ENCODE data around the gene DUOX1.

The DUOX1 gene

GRCh38 chr15:45144775-45145174 is 15.0 kb downstream of the DUOX1 start:
- DNase-seq: no peak

- no peak for DNase-seq
Observed at GRCh38 chr15:45146405-45146804, 16.6 kb downstream of the DUOX1 start.

DNA sequence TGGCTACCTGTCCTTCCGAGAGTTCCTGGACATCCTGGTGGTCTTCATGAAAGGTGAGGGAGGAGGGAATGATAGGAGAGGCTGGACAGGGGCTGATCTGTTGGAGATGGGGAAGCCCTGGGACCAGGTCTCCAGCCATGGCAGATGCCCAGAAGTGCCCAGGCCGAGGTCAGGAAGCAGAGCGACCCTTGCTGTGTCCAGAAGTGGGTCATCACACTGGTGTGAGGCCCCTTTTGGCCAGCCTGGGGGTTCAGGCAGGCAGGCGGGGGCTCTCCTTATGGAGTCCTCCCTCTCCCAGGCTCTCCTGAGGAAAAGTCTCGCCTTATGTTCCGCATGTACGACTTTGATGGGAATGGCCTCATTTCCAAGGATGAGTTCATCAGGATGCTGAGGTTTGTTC is 17.8 kb downstream of the DUOX1 start:
- no peak for DNase-seq

DNA sequence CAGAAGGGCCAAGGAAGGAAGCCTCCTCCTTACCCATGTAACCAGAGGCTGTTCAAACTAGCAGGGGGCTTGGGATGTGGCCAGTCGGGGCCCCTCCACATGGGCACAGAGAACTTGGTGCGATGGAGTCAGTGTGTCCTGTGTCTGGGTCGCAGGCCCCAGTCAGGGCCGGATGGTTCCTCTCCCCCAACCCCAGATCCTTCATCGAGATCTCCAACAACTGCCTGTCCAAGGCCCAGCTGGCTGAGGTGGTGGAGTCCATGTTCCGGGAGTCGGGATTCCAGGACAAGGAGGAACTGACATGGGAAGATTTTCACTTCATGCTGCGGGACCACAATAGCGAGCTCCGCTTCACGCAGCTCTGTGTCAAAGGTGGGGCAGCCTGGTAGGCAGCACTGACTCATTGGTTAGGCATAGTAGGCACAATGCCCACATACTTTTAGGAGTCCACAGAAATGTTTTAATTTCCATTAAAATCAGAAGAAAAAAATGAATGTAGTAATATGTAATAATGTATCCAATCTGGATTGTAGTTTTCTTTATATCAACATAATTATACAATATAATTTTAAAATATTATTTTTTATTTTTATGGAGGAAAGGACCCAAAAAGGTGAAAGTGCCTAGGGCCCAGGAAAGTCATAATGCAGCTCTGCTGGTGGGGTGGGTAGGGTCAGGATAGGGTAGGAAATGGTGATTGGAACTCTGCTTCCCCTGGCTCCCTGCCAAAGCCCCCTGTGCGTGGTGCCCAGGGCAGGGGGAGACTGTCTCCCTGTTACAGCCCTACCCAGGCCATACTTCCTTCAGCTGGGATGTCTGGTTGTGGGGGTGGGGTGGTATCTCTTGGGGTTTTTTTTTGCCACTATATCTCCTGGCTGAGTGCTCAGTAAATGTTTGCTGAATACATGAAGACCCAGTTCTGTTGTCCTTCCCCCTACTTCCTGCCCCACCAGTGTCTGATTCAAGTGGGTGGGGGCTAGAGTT is 18.6 kb downstream of the DUOX1 start:
- DNase-seq: no peak

GRCh38 chr15:45149060-45149459 is 19.3 kb downstream of the DUOX1 start:
- no peak for DNase-seq

DNA sequence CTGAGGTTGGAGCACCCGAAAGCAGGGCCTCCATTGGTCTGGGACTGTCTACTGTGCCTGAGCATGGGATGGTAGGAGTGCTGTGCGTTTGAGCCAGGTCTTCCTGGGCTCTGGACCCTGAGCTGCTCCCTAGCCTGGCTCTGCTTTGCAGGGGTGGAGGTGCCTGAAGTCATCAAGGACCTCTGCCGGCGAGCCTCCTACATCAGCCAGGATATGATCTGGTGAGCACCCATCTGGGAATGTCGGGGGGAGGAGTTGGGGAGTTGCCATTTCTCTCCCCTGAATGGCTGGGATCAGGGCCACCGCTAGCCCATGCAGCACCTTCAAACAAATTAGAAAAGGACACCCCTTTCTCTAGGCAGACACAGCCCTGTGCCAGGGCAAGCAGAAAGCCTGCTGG is 20.7 kb downstream of the DUOX1 start:
- no peak for DNase-seq

GRCh38 chr15:45150997-45151396 is 21.2 kb downstream of the DUOX1 start:
- no peak for DNase-seq

DNA sequence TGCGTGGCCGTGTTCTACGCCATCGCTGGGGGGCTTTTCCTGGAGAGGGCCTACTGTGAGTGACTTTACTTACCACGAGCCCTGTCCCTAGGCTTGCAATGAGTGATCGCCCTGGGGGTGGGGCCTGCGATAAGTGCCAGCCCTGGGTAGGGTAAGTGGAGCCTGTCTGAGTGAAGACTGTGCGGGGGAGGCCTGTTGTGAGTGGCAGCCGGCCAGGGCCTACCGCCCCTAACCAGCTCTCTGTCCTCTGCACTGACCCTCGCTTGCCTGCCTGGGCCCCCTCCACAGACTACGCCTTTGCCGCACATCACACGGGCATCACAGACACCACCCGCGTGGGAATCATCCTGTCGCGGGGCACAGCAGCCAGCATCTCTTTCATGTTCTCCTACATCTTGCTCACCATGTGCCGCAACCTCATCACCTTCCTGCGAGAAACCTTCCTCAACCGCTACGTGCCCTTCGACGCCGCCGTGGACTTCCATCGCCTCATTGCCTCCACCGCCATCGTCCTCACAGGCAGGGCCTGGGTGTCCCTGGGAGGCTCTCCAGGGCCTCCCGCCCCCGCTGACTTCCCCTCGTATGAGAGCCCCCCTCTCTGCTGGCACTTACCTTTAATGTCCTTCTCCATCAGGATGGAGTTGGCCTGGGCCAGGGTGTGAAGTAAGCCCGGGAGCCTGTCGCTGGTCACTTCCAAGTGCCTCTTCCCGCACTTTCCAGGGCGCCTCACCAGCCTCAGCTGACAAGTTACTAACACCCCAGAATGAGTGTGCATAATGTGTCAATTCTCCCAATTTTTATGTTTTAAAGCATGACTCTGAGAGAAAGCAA is 22.4 kb downstream of the DUOX1 start:
- no peak for DNase-seq

- DNase-seq: no peak
Observed at GRCh38 chr15:45155739-45156138, 25.9 kb downstream of the DUOX1 start.

GRCh38 chr15:45156744-45157455 is 27.1 kb downstream of the DUOX1 start:
- DNase-seq: no peak

- DNase-seq: no peak
Observed at GRCh38 chr15:45157974-45158373, 28.2 kb downstream of the DUOX1 start.

DNA sequence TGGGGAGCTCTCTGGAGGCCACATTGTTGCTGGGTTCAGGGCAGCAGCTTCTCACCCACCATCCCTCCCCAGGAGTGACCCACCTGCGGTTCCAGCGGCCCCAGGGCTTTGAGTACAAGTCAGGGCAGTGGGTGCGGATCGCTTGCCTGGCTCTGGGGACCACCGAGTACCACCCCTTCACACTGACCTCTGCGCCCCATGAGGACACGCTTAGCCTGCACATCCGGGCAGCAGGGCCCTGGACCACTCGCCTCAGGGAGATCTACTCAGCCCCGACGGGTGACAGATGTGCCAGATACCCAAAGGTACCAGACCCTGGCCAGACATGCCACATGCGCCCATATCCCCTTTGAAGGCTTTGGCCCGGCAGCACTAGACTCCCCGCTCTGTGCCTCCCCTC is 31.9 kb downstream of the DUOX1 start:
- DNase-seq: no peak

- DNase-seq: no peak
Observed at GRCh38 chr15:45162771-45163507, 33.1 kb downstream of the DUOX1 start.

DNA sequence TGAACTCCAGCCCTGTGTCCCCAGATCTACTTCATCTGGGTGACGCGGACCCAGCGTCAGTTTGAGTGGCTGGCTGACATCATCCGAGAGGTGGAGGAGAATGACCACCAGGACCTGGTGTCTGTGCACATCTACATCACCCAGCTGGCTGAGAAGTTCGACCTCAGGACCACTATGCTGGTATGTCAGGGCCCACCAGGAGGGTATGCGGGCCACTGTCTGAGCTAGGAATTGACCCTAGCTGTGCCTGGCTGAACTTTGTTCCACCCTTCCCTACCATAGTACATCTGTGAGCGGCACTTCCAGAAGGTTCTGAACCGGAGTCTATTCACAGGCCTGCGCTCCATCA is 33.7 kb downstream of the DUOX1 start:
- no peak for DNase-seq

DNA sequence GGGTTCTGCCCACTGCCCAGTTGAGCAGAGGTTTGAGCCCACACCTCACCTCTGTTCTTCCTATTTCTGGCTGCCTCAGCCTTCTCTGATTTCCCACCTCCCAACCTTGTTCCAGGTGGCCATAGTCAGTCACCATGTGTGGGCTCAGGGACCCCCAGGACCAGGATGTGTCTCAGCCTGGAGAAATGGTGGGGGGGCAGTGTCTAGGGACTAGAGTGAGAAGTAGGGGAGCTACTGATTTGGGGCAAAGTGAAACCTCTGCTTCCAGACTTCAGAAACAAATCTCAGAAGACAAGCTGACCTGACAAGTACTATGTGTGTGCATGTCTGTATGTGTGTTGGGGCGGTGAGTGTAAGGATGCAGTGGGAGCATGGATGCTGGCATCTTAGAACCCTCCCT is 35.1 kb downstream of the DUOX1 start:
- no peak for DNase-seq

GRCh38 chr15:45165536-45165935 is 35.7 kb downstream of the DUOX1 start:
- no peak for DNase-seq

DNA sequence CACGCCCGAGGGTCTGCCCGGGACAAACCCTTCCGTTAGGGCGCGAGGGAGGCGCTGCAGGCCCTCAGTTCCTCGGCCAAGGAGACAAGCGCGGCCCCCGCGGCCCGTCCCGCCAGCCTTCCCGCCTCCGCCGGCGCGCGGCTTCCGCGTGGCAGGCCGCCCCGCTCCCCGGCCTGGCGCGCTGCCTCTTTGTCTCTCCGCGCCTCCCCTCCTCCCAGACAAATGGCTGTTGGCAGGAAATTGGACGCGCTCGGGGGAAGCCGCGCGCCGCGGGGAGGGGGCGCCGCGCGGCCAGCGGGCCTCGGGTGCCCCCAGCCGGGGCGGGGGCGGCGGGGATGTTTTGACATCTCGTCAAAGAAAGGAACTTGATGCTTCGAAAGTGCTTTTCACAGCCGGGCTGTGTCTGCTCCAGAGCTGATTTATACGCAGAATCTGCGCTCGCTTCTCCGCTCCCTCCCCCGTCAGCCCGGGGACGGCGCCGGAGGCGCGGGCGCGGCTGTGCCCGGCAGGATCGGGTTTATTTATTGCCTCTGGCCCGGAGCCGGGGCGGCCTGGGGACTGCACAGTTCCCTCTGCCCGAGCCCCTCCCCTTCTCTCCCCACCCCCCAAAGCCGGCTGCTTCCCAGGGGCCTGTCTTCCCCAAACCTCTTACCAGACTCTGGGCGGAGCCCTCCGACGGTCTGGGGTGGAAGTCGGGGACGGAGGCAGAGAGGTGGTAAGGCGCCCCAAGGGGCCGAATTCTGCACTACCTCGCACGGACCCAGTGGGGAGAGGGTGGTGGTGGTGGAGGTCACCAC is 37.2 kb downstream of the DUOX1 start:
- peak; percentile 86 for DNase-seq

GRCh38 chr15:45167631-45168205 is 37.9 kb downstream of the DUOX1 start:
- no peak for DNase-seq

DNA sequence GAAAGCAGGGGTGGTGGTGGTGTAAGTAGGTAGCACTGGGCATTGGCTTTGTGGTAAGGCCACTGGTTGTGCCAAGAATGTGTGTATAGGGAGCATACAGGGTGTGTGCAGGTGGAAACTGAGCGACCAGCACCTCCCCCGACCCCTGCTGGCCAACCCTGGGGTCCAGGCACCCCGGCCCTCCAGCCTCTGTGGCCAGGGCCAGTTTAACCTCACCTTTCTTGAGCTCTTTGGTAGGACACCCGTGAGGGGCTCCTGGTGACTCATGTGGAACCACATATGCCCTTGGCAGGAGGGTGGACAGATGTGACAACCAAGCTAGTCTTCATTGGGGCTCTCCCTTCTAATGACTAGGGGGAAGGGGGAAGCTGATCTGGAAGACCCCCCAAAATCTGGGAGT is 38.5 kb downstream of the DUOX1 start:
- no peak for DNase-seq

GRCh38 chr15:45168751-45169551 is 39.2 kb downstream of the DUOX1 start:
- no peak for DNase-seq

Data from activated CD4-positive, CD25-positive, alpha-beta regulatory T cell treated with anti-CD3 and anti-CD28 coated beads, Interleukin-2, amount 50 U/mL, for 72 hours (primary cell).